H9 (cell line): ENCODE measurements around the gene TIPRL. TPM values are rescaled to one million over a fixed set of nuclear protein-coding genes. Genes with fewer than 3 reads are reported as not detected.

Experiments
- DNase-seq: peaks from one replicate; pipeline ENCODE4 v3.0.0-alpha.2; 2017
- H2AFZ ChIP-seq: one replicate; pipeline ENCODE4 v1.6.1; 2013; ENCODE audit warnings: mild to moderate bottlenecking, low read length, control low read depth, moderate library complexity
- H2AK5ac ChIP-seq: 2 replicates; pipeline ENCODE4 v1.6.1; 2013; ENCODE audit warnings: low read length, control low read depth, mixed read lengths; ENCODE audit not compliant: insufficient read length
- H2BK120ac ChIP-seq: one replicate; pipeline ENCODE4 v1.6.1; 2013; ENCODE audit warnings: low read depth, mild to moderate bottlenecking, low read length, control low read depth, inconsistent platforms; ENCODE audit not compliant: poor library complexity, severe bottlenecking
- H2BK12ac ChIP-seq: 2 replicates; pipeline ENCODE4 v1.6.1; 2013; ENCODE audit warnings: low read length, control low read depth, mixed read lengths, low read depth; ENCODE audit not compliant: insufficient read length
- H2BK15ac ChIP-seq: 2 replicates; pipeline ENCODE4 v1.6.1; 2013; ENCODE audit warnings: low read depth, low read length, control low read depth
- H2BK20ac ChIP-seq: one replicate; pipeline ENCODE4 v1.6.1; 2013; ENCODE audit warnings: low read depth, mild to moderate bottlenecking, low read length, control low read depth, inconsistent platforms; ENCODE audit not compliant: poor library complexity, severe bottlenecking
- H2BK5ac ChIP-seq: 2 replicates; pipeline ENCODE4 v1.6.1; 2013; ENCODE audit warnings: low read length, control low read depth, mixed read lengths; ENCODE audit not compliant: insufficient read length
- H3K14ac ChIP-seq: 2 replicates; pipeline ENCODE4 v1.6.1; 2013; ENCODE audit warnings: low read length, control low read depth; ENCODE audit not compliant: insufficient read depth
- H3K18ac ChIP-seq: 2 replicates; pipeline ENCODE4 v1.6.1; 2013; ENCODE audit warnings: low read depth, mild to moderate bottlenecking, mixed read lengths, low read length, control low read depth; ENCODE audit not compliant: insufficient read length
- H3K23ac ChIP-seq: 2 replicates; pipeline ENCODE4 v1.6.1; 2013; ENCODE audit warnings: low read length, control low read depth, mixed read lengths, low read depth; ENCODE audit not compliant: insufficient read length
- H3K23me2 ChIP-seq: 2 replicates; pipeline ENCODE4 v1.6.1; 2013; ENCODE audit warnings: low read depth, mild to moderate bottlenecking, mixed read lengths, low read length, control low read depth; ENCODE audit not compliant: insufficient read length, poor library complexity, severe bottlenecking
- H3K27ac ChIP-seq: 2 replicates; pipeline ENCODE4 v1.5.1; 2013; ENCODE audit warnings: low read length, control low read depth, mixed read lengths, low read depth; ENCODE audit not compliant: insufficient read length
- H3K27me3 ChIP-seq: 2 replicates; pipeline ENCODE4 v1.6.1; 2013; ENCODE audit warnings: low read length, control low read depth, inconsistent platforms; ENCODE audit not compliant: insufficient read depth
- H3K4ac ChIP-seq: 2 replicates; pipeline ENCODE4 v1.6.1; 2013; ENCODE audit warnings: low read depth, mild to moderate bottlenecking, control low read depth, inconsistent platforms, low read length, moderate library complexity
- H3K4me1 ChIP-seq: 2 replicates; pipeline ENCODE4 v1.6.1; 2013; ENCODE audit warnings: low read length, control low read depth, inconsistent platforms; ENCODE audit not compliant: insufficient read depth
- H3K4me2 ChIP-seq: 2 replicates; pipeline ENCODE4 v1.6.1; 2013; ENCODE audit warnings: low read length, control low read depth, mixed read lengths; ENCODE audit not compliant: insufficient read length, insufficient read depth
- H3K56ac ChIP-seq: 2 replicates; pipeline ENCODE4 v1.6.1; 2013; ENCODE audit warnings: low read depth, mild to moderate bottlenecking, mixed read lengths, low read length, control low read depth; ENCODE audit not compliant: insufficient read length
- H3K79me1 ChIP-seq: 2 replicates; pipeline ENCODE4 v1.6.1; 2013; ENCODE audit warnings: low read depth, mild to moderate bottlenecking, moderate library complexity, low read length, control low read depth, inconsistent platforms; ENCODE audit not compliant: insufficient read depth, poor library complexity, severe bottlenecking
- H3K79me2 ChIP-seq: 2 replicates; pipeline ENCODE4 v1.6.1; 2013; ENCODE audit warnings: low read length, control low read depth, inconsistent platforms; ENCODE audit not compliant: insufficient read depth
- H3K9ac ChIP-seq: 2 replicates; pipeline ENCODE4 v1.6.1; 2013; ENCODE audit warnings: low read length, control low read depth, mixed read lengths; ENCODE audit not compliant: insufficient read length; ENCODE audit errors: extremely low read depth
- H3K9me3 ChIP-seq: one replicate; pipeline ENCODE4 v1.6.1; 2013; ENCODE audit warnings: low read depth, low read length, inconsistent platforms; ENCODE audit not compliant: control insufficient read depth
- H3T11ph ChIP-seq: one replicate; pipeline ENCODE4 v1.6.1; 2013; ENCODE audit warnings: mild to moderate bottlenecking, low read length, control low read depth, inconsistent platforms
- H4K20me1 ChIP-seq: one replicate; pipeline ENCODE4 v1.6.1; 2013; ENCODE audit not compliant: control insufficient read depth, insufficient read length, insufficient read depth
- H4K5ac ChIP-seq: 2 replicates; pipeline ENCODE4 v1.6.1; 2013; ENCODE audit warnings: low read depth, mild to moderate bottlenecking, mixed read lengths, low read length, control low read depth; ENCODE audit not compliant: insufficient read length
- H4K8ac ChIP-seq: replicated peaks from 2 replicates; pipeline ENCODE4 v1.6.1; 2013; ENCODE audit warnings: low read length, control low read depth, mixed read lengths, low read depth; ENCODE audit not compliant: insufficient read length
- H4K91ac ChIP-seq: 2 replicates; pipeline ENCODE4 v1.6.1; 2013; ENCODE audit warnings: low read depth, mild to moderate bottlenecking, moderate library complexity, mixed read lengths, low read length, control low read depth; ENCODE audit not compliant: insufficient read length
- H3K27ac Mint-ChIP-seq, 3 experiments: 2 replicates in 2 of 3; 3 replicates in 1 of 3; pipeline ENCODE4 v1.8.0; 2020 to 2021; ENCODE audit warnings: mixed read lengths in 3 of 3, mild to moderate bottlenecking in 1 of 3, moderate library complexity in 1 of 3
- H3K27me3 Mint-ChIP-seq: 2 replicates; pipeline ENCODE4 v1.8.0; 2021; ENCODE audit warnings: low read depth, mild to moderate bottlenecking, moderate library complexity, mixed read lengths
- H3K36me3 Mint-ChIP-seq, 3 experiments: 2 replicates in 2 of 3; 3 replicates in 1 of 3; pipeline ENCODE4 v1.8.0; 2020 to 2021; ENCODE audit warnings: low read depth in 3 of 3, mixed read lengths in 3 of 3; ENCODE audit not compliant: insufficient read depth in 1 of 3
- H3K4me1 Mint-ChIP-seq, 2 experiments: 2 replicates each; pipeline ENCODE4 v1.8.0; 2020; ENCODE audit warnings: mixed read lengths in 2 of 2
- H3K4me3 Mint-ChIP-seq, 2 experiments: 2 replicates in 1 of 2; 3 replicates in 1 of 2; pipeline ENCODE4 v1.8.0; 2020 to 2021; ENCODE audit warnings: mild to moderate bottlenecking in 2 of 2, mixed read lengths in 2 of 2, moderate library complexity in 1 of 2
- H3K9me3 Mint-ChIP-seq, 2 experiments: 2 replicates in 1 of 2; 3 replicates in 1 of 2; pipeline ENCODE4 v1.8.0; 2020; ENCODE audit warnings: mild to moderate bottlenecking in 2 of 2, mixed read lengths in 2 of 2, moderate library complexity in 1 of 2
- CTCF ChIP-seq: fragments of 200-600 bp; sonication (generic); conservative IDR thresholded peaks from 3 replicates; pipeline ENCODE4 v1.8.0; 2021; ENCODE audit warnings: antibody characterized with exemption, mild to moderate bottlenecking
- WGBS: extraction: QIAGEN DNeasy Blood & Tissue Kit; methylation state at CpG from one replicate; pipeline ENCODE4 v1.1.7; 2013; ENCODE audit warnings: missing lambda C conversion rate, low lambda C conversion rate, mixed read lengths; ENCODE audit not compliant: insufficient read length; ENCODE audit errors: extremely low coverage; 5-methylcytosine and 5-hydroxymethylcytosine counted together
- total RNA-seq: library from RNA; stranded (reverse); gene quantifications from 2 replicates; pipeline ENCODE4 v1.2.1, GENCODE V29; 2021

TIPRL gene
- total RNA-seq, 1 experiment from 2014 or later = 24.4 TPM

GRCh38 chr1:168134642-168135041 lies 44.1 kb upstream of the TIPRL start:
- no peak overlapping the region for H2BK5ac ChIP-seq
- H3K27ac ChIP-seq = no peak overlapping the region
- no peak overlapping the region for H4K91ac ChIP-seq
- H3K9ac ChIP-seq = no peak overlapping the region
- H3K23ac ChIP-seq = no peak overlapping the region
- WGBS = no CpG with 5 or more reads among the region's 7 CpGs
- no peak overlapping the region for H2BK120ac ChIP-seq
- no peaks in the 10 kb centered on the region; a peak in 2 of 5 replicates for H3K9me3 Mint-ChIP-seq
- no peaks in the 10 kb centered on the region for H4K20me1 ChIP-seq
- H4K8ac ChIP-seq = no peak overlapping the region
- H2AK5ac ChIP-seq = no peak overlapping the region
- peaks cover 15% of the 10 kb centered on the region for H3K23me2 ChIP-seq
- H3K4me3 Mint-ChIP-seq = peak overlapping the region; percentile 72 to 92
- no peak for TF ChIP-seq CTCF
- no peak overlapping the region for H3K56ac ChIP-seq
- no peak for DNase-seq
- H3K36me3 Mint-ChIP-seq = peaks cover 2 to 14% (median 7%) of the 10 kb centered on the region in 3 experiments; a peak in 4 of 7 replicates
- peak overlapping the region; percentile 70 for H3K4me2 ChIP-seq
- no peak overlapping the region for H3K4ac ChIP-seq
- no peak overlapping the region for H2BK12ac ChIP-seq
- no peak overlapping the region for H3K18ac ChIP-seq
- peaks cover 31 to 39% of the 10 kb centered on the region in 2 experiments for H3K4me1 Mint-ChIP-seq
- peaks cover 2% of the 10 kb centered on the region; the same call in 1 of the 2 replicates for H3K27me3 ChIP-seq
- no peak overlapping the region for H3K14ac ChIP-seq
- no peak overlapping the region for H4K5ac ChIP-seq
- H2AFZ ChIP-seq = no peak overlapping the region
- H3K27me3 Mint-ChIP-seq = peaks cover 35% of the 10 kb centered on the region
- no peaks in the 10 kb centered on the region for H3K79me2 ChIP-seq
- no peak overlapping the region for H2BK15ac ChIP-seq
- no peak overlapping the region for H3K27ac Mint-ChIP-seq
- no peak overlapping the region for H2BK20ac ChIP-seq
- no peak overlapping the region for H3T11ph ChIP-seq
- no peaks in the 10 kb centered on the region for H3K79me1 ChIP-seq
- no peaks in the 10 kb centered on the region for H3K9me3 ChIP-seq
- H3K4me1 ChIP-seq = peaks cover 4% of the 10 kb centered on the region
